ENCODE data around the gene SYVN1.

SYVN1 gene

GRCh38 chr11:65117206-65118096 is 16.9 kb downstream of the SYVN1 start, which contains the start of gene ZNHIT2 (continued):
- no peak for TF ChIP-seq PRDM6 (tag by site-specific recombination; IDR thresholded peaks at IDR 0.05)
- TF ChIP-seq ZNF791 (tag by site-specific recombination; IDR thresholded peaks at IDR 0.05), result no peak
- TF ChIP-seq ZNF24 (tag by site-specific recombination; IDR thresholded peaks at IDR 0.05), result no peak
- TF ChIP-seq ZNF514 (tag by site-specific recombination; IDR thresholded peaks at IDR 0.05), result no peak
- TF ChIP-seq KLF1 (tag by site-specific recombination; IDR thresholded peaks at IDR 0.05), result peak; percentile 65; the same call in 1 of the 2 replicates
- TF ChIP-seq ZBTB21 (tag by site-specific recombination; IDR thresholded peaks at IDR 0.05), result peak; percentile 62; the same call in 1 of the 2 replicates
- no peak for TF ChIP-seq HOXC10 (CRISPR knock-in tag; IDR thresholded peaks at IDR 0.05)
- TF ChIP-seq ZNF157 (tag by site-specific recombination; IDR thresholded peaks at IDR 0.05), result no peak
- no peak for TF ChIP-seq ZNF777 (tag by site-specific recombination; IDR thresholded peaks at IDR 0.05; ENCODE audit: borderline replicate concordance)
- no peak; the same call in 1 of the 2 replicates for TF ChIP-seq PBX3 (CRISPR knock-in tag; IDR thresholded peaks at IDR 0.05)
- no peak for TF ChIP-seq ZNF175 (tag by site-specific recombination; IDR thresholded peaks at IDR 0.05)
- no peak for TF ChIP-seq FEZF1 (tag by site-specific recombination; IDR thresholded peaks at IDR 0.05)
- TF ChIP-seq HOXD13 (CRISPR knock-in tag; IDR thresholded peaks at IDR 0.05; ENCODE audit: borderline replicate concordance), result no peak
- no peak for TF ChIP-seq ZNF214 (tag by site-specific recombination; IDR thresholded peaks at IDR 0.05; ENCODE audit: borderline replicate concordance)
- TF ChIP-seq ZNF621 (tag by site-specific recombination; IDR thresholded peaks at IDR 0.05), result no peak
- TF ChIP-seq ZNF658 (tag by site-specific recombination; IDR thresholded peaks at IDR 0.05), result no peak
- TF ChIP-seq ZNF416 (tag by site-specific recombination; IDR thresholded peaks at IDR 0.05), result no peak
- TF ChIP-seq ZNF707 (tag by site-specific recombination; IDR thresholded peaks at IDR 0.05), result no peak
- TF ChIP-seq REPIN1 (tag by site-specific recombination; IDR thresholded peaks at IDR 0.05; ENCODE audit: low read depth), result peak; percentile 70; the same call in 1 of the 2 replicates
- 0 out of 2 replicates have a peak, but pooled peaks have one; percentile 36 for TF ChIP-seq ZSCAN16 (tag by site-specific recombination; IDR thresholded peaks at IDR 0.05)
- TF ChIP-seq EGR2 (tag by site-specific recombination; IDR thresholded peaks at IDR 0.05; ENCODE audit: low read depth), result no peak; the same call in 1 of the 2 replicates
- peak; percentile 54 for TF ChIP-seq ZFHX2 (tag by site-specific recombination; conservative IDR thresholded peaks at IDR 0.05)
- TF ChIP-seq KLF7 (tag by site-specific recombination; IDR thresholded peaks at IDR 0.05; ENCODE audit: borderline replicate concordance), result no peak; the same call in 1 of the 2 replicates
- TF ChIP-seq KLF17 (tag by site-specific recombination; IDR thresholded peaks at IDR 0.05), result no peak; the same call in 1 of the 2 replicates
- 0 out of 2 replicates have a peak, but pooled peaks have one; percentile 25 for TF ChIP-seq ZSCAN4 (tag by site-specific recombination; IDR thresholded peaks at IDR 0.05)
- TF ChIP-seq ZNF19 (tag by site-specific recombination; IDR thresholded peaks at IDR 0.05; ENCODE audit: low read depth), result no peak
- TF ChIP-seq ZBTB48 (tag by site-specific recombination; IDR thresholded peaks at IDR 0.05), result no peak
- no peak for TF ChIP-seq ZNF114 (tag by site-specific recombination; IDR thresholded peaks at IDR 0.05)
- no peak for TF ChIP-seq ZNF280C (tag by site-specific recombination; IDR thresholded peaks at IDR 0.05)
- no peak for TF ChIP-seq ZNF112 (tag by site-specific recombination; IDR thresholded peaks at IDR 0.05)
- TF ChIP-seq BCL6B (tag by site-specific recombination; IDR thresholded peaks at IDR 0.05), result no peak
- TF ChIP-seq SCRT2 (tag by site-specific recombination; IDR thresholded peaks at IDR 0.05), result peak; percentile 57; the same call in 1 of the 2 replicates

Data from HEK293 (cell line).